WTC11 (cell line): Measurements from ENCODE around the gene ITSN1.

Source experiments
- ATF1 ChIP-seq: sonication (generic); formaldehyde crosslinking; IDR thresholded peaks from 2 replicates; pipeline ENCODE4 v1.8.1; 2023; ENCODE audit warnings: mild to moderate bottlenecking, moderate library complexity, missing genetic modification reagents
- CTCF ChIP-seq: fragments of 200-600 bp; IDR thresholded peaks from 2 replicates; pipeline ENCODE4 v1.8.0; 2022; ENCODE audit warnings: antibody characterized with exemption
- NFYB ChIP-seq: sonication (generic); formaldehyde crosslinking; conservative IDR thresholded peaks from 2 replicates; pipeline ENCODE4 v1.8.0; 2022; ENCODE audit warnings: low read depth, missing genetic modification reagents
- NR3C1 ChIP-seq: sonication (generic); formaldehyde crosslinking; conservative IDR thresholded peaks from 2 replicates; pipeline ENCODE4 v1.8.1; 2023; ENCODE audit warnings: low read depth, mild to moderate bottlenecking, missing genetic modification reagents
- OVOL2 ChIP-seq: fragments of 250-450 bp; sonication (Bioruptor Pico); IDR thresholded peaks from 2 replicates; pipeline ENCODE4 v1.9.0; 2021; ENCODE audit warnings: mild to moderate bottlenecking, borderline replicate concordance
- ZNF263 ChIP-seq: sonication (generic); formaldehyde crosslinking; IDR thresholded peaks from 2 replicates; pipeline ENCODE4 v1.8.1; 2022; ENCODE audit warnings: low read depth, mild to moderate bottlenecking, moderate library complexity, missing genetic modification reagents
- ZNF423 ChIP-seq: fragments of 250-450 bp; sonication (Bioruptor Pico); IDR thresholded peaks from 2 replicates; pipeline ENCODE4 v2.1.2; 2022; ENCODE audit warnings: mild to moderate bottlenecking, moderate library complexity

- no peak for TF ChIP-seq CTCF
- no peak for TF ChIP-seq ZNF263
- no peak for TF ChIP-seq ZNF423 (CRISPR knock-in tag)
- no peak for TF ChIP-seq OVOL2 (CRISPR knock-in tag)
- TF ChIP-seq ATF1 (CRISPR knock-in tag): no peak
- no peak for TF ChIP-seq NR3C1 (CRISPR knock-in tag)
- no peak for TF ChIP-seq NFYB (CRISPR knock-in tag)
Measured at GRCh38 chr21:33869873-33870272, 227.6 kb downstream of the ITSN1 start.
